Adrenal gland (tissue), 12 donors: ENCODE measurements around the gene ST6GALNAC6. TPM values are rescaled to one million over a fixed set of nuclear protein-coding genes. Genes with fewer than 3 reads are reported as not detected.

Experiments
- DNase-seq, 7 donors: peaks; one replicate each; pipeline ENCODE4 v3.0.0-alpha.2; 2019 to 2020
- H3K27ac ChIP-seq, 5 donors: fragments of 200-600 bp; sonication (generic) in 4 of 5; 1 replicate in 3 of 5; 2 replicates in 2 of 5; pipeline versions ENCODE4 v1.5.1 to v1.8.0; 2016 to 2020; ENCODE audit warnings: mild to moderate bottlenecking in 1 of 5
- H3K27me3 ChIP-seq: fragments of 200-600 bp; 2 replicates; pipeline ENCODE4 v1.8.0; 2021
- H3K36me3 ChIP-seq, 2 donors: fragments of 200-600 bp; replicated peaks in 1 of 2; 1 replicate in 1 of 2; 2 replicates in 1 of 2; pipeline versions ENCODE4 v1.5.1 to v1.8.0; 2018 to 2022
- H3K4me1 ChIP-seq, 2 donors: fragments of 200-600 bp; replicated peaks in 1 of 2; 1 replicate in 1 of 2; 2 replicates in 1 of 2; pipeline versions ENCODE4 v1.5.1 to v1.8.0; 2018 to 2021
- H3K4me3 ChIP-seq, 4 donors: fragments of 200-600 bp; sonication (generic) in 3 of 4; one replicate each; pipeline ENCODE4 v1.5.1; 2016 to 2018
- H3K9me3 ChIP-seq, 3 donors: fragments of 200-600 bp; sonication (generic) in 1 of 3; replicated peaks in 1 of 3; 1 replicate in 2 of 3; 2 replicates in 1 of 3; pipeline versions ENCODE4 v1.5.1 to v1.8.0; 2016 to 2021
- CTCF ChIP-seq, 6 experiments: fragments of 450-650 bp in 4 of 6; fragments of 200-600 bp in 2 of 6; sonication (generic) in 1 of 6; IDR thresholded peaks; 1 replicate in 5 of 6; 2 replicates in 1 of 6; pipeline versions ENCODE4 v1.5.1 to v1.8.0; 2016 to 2021; ENCODE audit warnings: antibody characterized with exemption in 6 of 6, mild to moderate bottlenecking in 2 of 6, moderate library complexity in 1 of 6
- POLR2A ChIP-seq, 2 donors: fragments of 450-650 bp; IDR thresholded peaks; one replicate each; pipeline ENCODE4 v1.6.1; 2017; ENCODE audit warnings: antibody characterized with exemption in 2 of 2, mild to moderate bottlenecking in 2 of 2, moderate library complexity in 1 of 2
- WGBS, 4 donors: extraction: QIAGEN DNeasy Blood & Tissue Kit in 2 of 4; methylation state at CpG; one replicate each; pipeline versions ENCODE4 v1.1.5 to v1.1.7; 2013 to 2017; 5-methylcytosine and 5-hydroxymethylcytosine counted together
- intact Hi-C, 2 donors: fragments of 100-400 bp; cut with DNase I; formaldehyde crosslinking; loops; one replicate each; pipeline versions ENCODE4 v1.14.1 to v1.15.0; 2022 to 2023
- polyA plus RNA-seq, 3 donors: library from polyadenylated mRNA; stranded (reverse); fragments of 200-250 nt in 2 of 3; fragments of 350-450 nt in 1 of 3; fragmentation: Illumina TruSeq in 1 of 3; extraction: RNeasy Lipid Tissue Mini Kit (QIAGEN cat#74804) in 1 of 3; gene quantifications; one replicate each; pipeline ENCODE4 v1.2.3, GENCODE V29; 2013 to 2014
- total RNA-seq, 9 donors: library from RNA; depleted of rRNA in 4 of 9; stranded (reverse); fragments of >200 nt in 4 of 9; fragments of 120-200 nt in 1 of 9; fragmentation: NEBNext Ultra II Directional in 1 of 9; extraction: Animal tissue kit (Norgen Biotek cat#: 25700) in 1 of 9; gene quantifications; one replicate each; pipeline versions ENCODE4 v1.1.0 to v1.2.4, GENCODE V29; 2013 to 2023
- donor health status: healthy with polysubstance abuse.
- donor health status: Bipolar disorder and iron deficiency.
- donor health status: DM: yes; HTN: yes; CAD: no.
- donor health status: DM: no; HTN: no; CAD: no.
- donor health status: DM: no; HTN: no; CAD: no.
- donor health status: DM: yes; HTN: yes; CAD: no.

Gene ST6GALNAC6
- total and polyA plus RNA-seq, 12 donors, result 26.7 to 129 (median 53.2) TPM

GRCh38 chr9:127941062-127941960, 41.9 kb upstream of the ST6GALNAC6 start:
- WGBS, 4 donors, result 76 to 86% (median 82%) methylated on average over 13 to 18 of the region's 18 CpGs
- peaks cover 18 to 23% of the 10 kb centered on the region in 2 donors for H3K4me1 ChIP-seq
- no peak for DNase-seq

GRCh38 chr9:127940593-127940992, 41.2 kb upstream of the ST6GALNAC6 start:
- peaks cover 0 to 40% of the 10 kb centered on the region in 2 donors for H3K36me3 ChIP-seq
- intact Hi-C loops, result loop anchor here (5.0 kb wide), 2 partner anchors 37 to 182 kb away; no protein-coding TSS in a partner anchor
- peaks cover 18 to 30% of the 10 kb centered on the region in 2 donors for H3K4me1 ChIP-seq
- WGBS, 4 donors, result 87 to 95% (median 91%) methylated on average over 4 of the region's 4 CpGs
- no peak overlapping the region for H3K4me3 ChIP-seq
- no peak overlapping the region for H3K27ac ChIP-seq
- H3K9me3 ChIP-seq, result no peaks in the 10 kb centered on the region
- DNase-seq, result no peak
- no peaks in the 10 kb centered on the region for H3K27me3 ChIP-seq
- TF ChIP-seq CTCF (IDR thresholded peaks at IDR 0.05) (no peak), POLR2A (IDR thresholded peaks at IDR 0.05) (no peak)

More at GRCh38 chr9:127941062-127941960, 41.9 kb upstream of the ST6GALNAC6 start:
- TF ChIP-seq POLR2A (IDR thresholded peaks at IDR 0.05) (no peak), CTCF (IDR thresholded peaks at IDR 0.05) (no peak)
- Histone ChIP-seq H3K36me3 (peaks cover 0 to 47% of the 10 kb centered on the region in 2 donors), H3K9me3 (no peaks in the 10 kb centered on the region), H3K27ac (no peak overlapping the region), H3K27me3 (no peaks in the 10 kb centered on the region), H3K4me3 (no peak overlapping the region)
- intact Hi-C loops, result loop anchor here (5.0 kb wide), 2 partner anchors 36 to 181 kb away; no protein-coding TSS in a partner anchor

DNA sequence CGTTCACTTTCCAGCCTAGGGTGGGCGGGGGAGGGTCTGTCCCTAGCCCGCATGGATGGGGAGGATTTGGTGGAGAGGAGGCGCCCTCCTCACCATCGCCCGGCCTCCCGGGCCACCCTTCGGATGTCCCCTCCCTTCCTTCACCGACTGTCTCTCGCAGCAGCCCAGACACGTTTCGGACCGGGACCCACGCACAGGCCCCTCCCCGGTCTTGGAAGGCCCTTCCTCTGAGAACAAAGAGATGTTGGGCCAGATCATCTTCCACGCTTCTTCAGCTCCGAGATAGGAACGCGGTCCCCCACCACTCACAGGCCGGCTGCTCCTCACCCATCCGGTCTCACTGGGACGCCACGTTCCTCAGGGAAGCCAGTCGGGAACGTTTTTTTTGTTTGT, 38.9 kb upstream of the ST6GALNAC6 start:
- no peaks in the 10 kb centered on the region for H3K9me3 ChIP-seq
- H3K36me3 ChIP-seq, result peaks cover 0 to 17% of the 10 kb centered on the region in 2 donors
- TF ChIP-seq CTCF (IDR thresholded peaks at IDR 0.05) (no peak), POLR2A (IDR thresholded peaks at IDR 0.05) (no peak)
- peak overlapping the region in 4 of 5 donors; percentile 5 to 84 (median 38) for H3K27ac ChIP-seq
- DNase-seq, result peak in 2 of 7 donors; percentile 68 to 79
- H3K4me3 ChIP-seq, result peak overlapping the region in 2 of 4 donors; percentile 57 to 71
- 25 to 54% (median 33%) methylated on average over 20 to 25 of the region's 25 CpGs for WGBS, 4 donors
- intact Hi-C loops, result no loop called here
- no peaks in the 10 kb centered on the region for H3K27me3 ChIP-seq
- peaks cover 18 to 31% of the 10 kb centered on the region in 2 donors for H3K4me1 ChIP-seq
